Smooth muscle cell (in vitro differentiated cells): Measurements from ENCODE around the gene C1orf159. TPM values are rescaled to one million over a fixed set of nuclear protein-coding genes. Genes with fewer than 3 reads are reported as not detected.

Experiments
- DNase-seq: peaks from one replicate; lab custom pipeline; 2025; ENCODE audit not compliant: unreplicated experiment; lab: John Stamatoyannopoulos, UW
- H2AFZ ChIP-seq: fragments of 200-600 bp; sonication (generic); 2 replicates; pipeline ENCODE4 v1.6.0; 2016; ENCODE audit warnings: antibody characterized with exemption, low read depth, mild to moderate bottlenecking
- H3F3A ChIP-seq: fragments of 200-600 bp; sonication (generic); 2 replicates; pipeline ENCODE4 v1.6.0; 2017; ENCODE audit warnings: antibody characterized with exemption, low read depth
- H3K27ac ChIP-seq: fragments of 200-600 bp; sonication (generic); 2 replicates; pipeline ENCODE4 v1.5.1; 2016; ENCODE audit warnings: low read depth, mild to moderate bottlenecking
- H3K27me3 ChIP-seq: fragments of 200-600 bp; sonication (generic); 2 replicates; pipeline ENCODE4 v1.6.1; 2016; ENCODE audit warnings: low read depth, mild to moderate bottlenecking
- H3K36me3 ChIP-seq: fragments of 200-600 bp; sonication (generic); 2 replicates; pipeline ENCODE4 v1.5.1; 2016; ENCODE audit warnings: low read depth
- H3K4me1 ChIP-seq: fragments of 200-600 bp; sonication (generic); 2 replicates; pipeline ENCODE4 v1.5.1; 2016; ENCODE audit warnings: low read depth
- H3K4me2 ChIP-seq: fragments of 200-600 bp; sonication (generic); 2 replicates; pipeline ENCODE4 v1.6.0; 2016; ENCODE audit warnings: mild to moderate bottlenecking
- H3K4me3 ChIP-seq: fragments of 200-600 bp; sonication (generic); 2 replicates; pipeline ENCODE4 v1.5.1; 2016; ENCODE audit warnings: mild to moderate bottlenecking
- H3K79me2 ChIP-seq: fragments of 200-600 bp; sonication (generic); 2 replicates; pipeline ENCODE4 v1.6.0; 2016; ENCODE audit warnings: low read depth, mild to moderate bottlenecking
- H3K9ac ChIP-seq: fragments of 200-600 bp; sonication (generic); 2 replicates; pipeline ENCODE4 v1.6.0; 2016; ENCODE audit warnings: low read depth
- H3K9me3 ChIP-seq: fragments of 200-600 bp; sonication (generic); replicated peaks from 2 replicates; pipeline ENCODE4 v1.5.1; 2016; ENCODE audit warnings: low read depth
- H4K20me1 ChIP-seq: fragments of 200-600 bp; sonication (generic); 2 replicates; pipeline ENCODE4 v1.6.0; 2016; ENCODE audit warnings: low read depth
- WGBS: methylation state at CpG from one replicate; pipeline ENCODE4 v1.1.7; 2016; ENCODE audit warnings: low lambda C conversion rate; 5-methylcytosine and 5-hydroxymethylcytosine counted together
- polyA plus RNA-seq: library from polyadenylated mRNA; unstranded; fragments of >200 nt; fragmentation: Nextera tagmentation; extraction: Ambion mirVana; gene quantifications from 2 replicates; pipeline ENCODE4 v1.2.1, GENCODE V29; 2016
- total RNA-seq: library from RNA; depleted of rRNA; stranded (reverse); fragments of >200 nt; gene quantifications from 2 replicates; pipeline ENCODE4 v1.2.3, GENCODE V29; 2014
- TF ChIP-seq, protein P1 (sequence below): fragments of 200-600 bp; sonication (generic); IDR thresholded peaks from 2 replicates; pipeline ENCODE4 v1.5.1; 2017; ENCODE audit warnings: borderline replicate concordance, mild to moderate bottlenecking, antibody characterized with exemption; ENCODE audit not compliant: insufficient read depth, poor library complexity, severe bottlenecking

Gene C1orf159
- total and polyA plus RNA-seq, 2 experiments from 2014 or later, result 20.2 to 24.5 TPM

DNA sequence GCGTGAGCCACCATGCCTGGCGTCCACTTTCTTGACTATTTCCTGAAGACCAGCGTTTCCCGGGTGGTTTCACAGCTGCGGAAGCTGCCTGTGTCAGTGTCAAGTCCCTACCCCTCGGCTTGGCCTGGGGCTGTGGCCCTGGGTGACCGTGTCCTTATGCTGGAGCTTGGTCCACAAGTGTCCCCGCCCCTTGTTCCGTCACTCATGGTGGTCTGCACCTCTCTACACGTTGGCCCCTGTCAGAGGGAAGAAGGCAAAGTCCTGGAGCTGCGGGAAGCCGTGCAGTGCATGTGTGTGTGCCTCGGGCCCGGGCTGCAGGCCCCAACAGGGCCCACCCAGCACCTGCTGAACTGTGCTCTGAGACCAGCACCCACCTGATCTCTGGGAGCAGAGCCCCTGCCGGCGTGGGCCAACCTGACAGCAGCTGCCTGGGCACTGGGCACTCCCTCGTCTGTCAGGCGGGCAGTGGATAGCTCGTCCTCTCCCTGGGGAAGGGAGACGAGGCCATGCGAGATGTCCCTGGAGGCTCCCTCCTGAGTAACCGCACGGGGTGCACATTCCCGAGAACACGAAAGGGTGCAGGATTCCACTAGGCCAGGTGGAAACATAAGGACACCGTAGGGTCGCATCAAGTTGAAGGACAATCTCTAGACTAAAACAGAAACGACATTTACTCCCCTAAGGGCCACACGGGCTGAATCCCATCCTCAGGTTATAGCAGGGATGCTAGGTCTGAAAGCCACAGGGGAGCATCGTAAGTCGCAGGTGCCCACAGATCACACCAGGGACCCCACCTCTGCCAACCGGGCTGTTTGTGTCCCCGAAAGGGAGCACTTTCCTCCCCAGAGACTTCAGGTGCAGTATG, 2.4 kb upstream of the C1orf159 start:
- DNase-seq, result no peak
- H3K27me3 ChIP-seq, result no peaks in the 10 kb centered on the region
- H3F3A ChIP-seq, result no peaks in the 10 kb centered on the region
- H3K79me2 ChIP-seq, result peaks cover 8% of the 10 kb centered on the region
- H4K20me1 ChIP-seq, result no peaks in the 10 kb centered on the region
- 86% methylated on average over 33 of the region's 33 CpGs for WGBS
- H3K9me3 ChIP-seq, result no peaks in the 10 kb centered on the region
- TF ChIP-seq, protein P1, sequence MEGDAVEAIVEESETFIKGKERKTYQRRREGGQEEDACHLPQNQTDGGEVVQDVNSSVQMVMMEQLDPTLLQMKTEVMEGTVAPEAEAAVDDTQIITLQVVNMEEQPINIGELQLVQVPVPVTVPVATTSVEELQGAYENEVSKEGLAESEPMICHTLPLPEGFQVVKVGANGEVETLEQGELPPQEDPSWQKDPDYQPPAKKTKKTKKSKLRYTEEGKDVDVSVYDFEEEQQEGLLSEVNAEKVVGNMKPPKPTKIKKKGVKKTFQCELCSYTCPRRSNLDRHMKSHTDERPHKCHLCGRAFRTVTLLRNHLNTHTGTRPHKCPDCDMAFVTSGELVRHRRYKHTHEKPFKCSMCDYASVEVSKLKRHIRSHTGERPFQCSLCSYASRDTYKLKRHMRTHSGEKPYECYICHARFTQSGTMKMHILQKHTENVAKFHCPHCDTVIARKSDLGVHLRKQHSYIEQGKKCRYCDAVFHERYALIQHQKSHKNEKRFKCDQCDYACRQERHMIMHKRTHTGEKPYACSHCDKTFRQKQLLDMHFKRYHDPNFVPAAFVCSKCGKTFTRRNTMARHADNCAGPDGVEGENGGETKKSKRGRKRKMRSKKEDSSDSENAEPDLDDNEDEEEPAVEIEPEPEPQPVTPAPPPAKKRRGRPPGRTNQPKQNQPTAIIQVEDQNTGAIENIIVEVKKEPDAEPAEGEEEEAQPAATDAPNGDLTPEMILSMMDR, result no peak
- no peak overlapping the region for H2AFZ ChIP-seq
- no peak overlapping the region for H3K4me3 ChIP-seq
- no peak overlapping the region for H3K4me2 ChIP-seq
- no peak overlapping the region for H3K27ac ChIP-seq
- no peaks in the 10 kb centered on the region for H3K4me1 ChIP-seq
- H3K9ac ChIP-seq, result no peak overlapping the region
- H3K36me3 ChIP-seq, result no peaks in the 10 kb centered on the region

- peaks cover 8% of the 10 kb centered on the region for H3K79me2 ChIP-seq
- DNase-seq, result no peak
- TF ChIP-seq, protein P1, result no peak
- H3K9me3 ChIP-seq, result no peaks in the 10 kb centered on the region
- 92% methylated on average over 20 of the region's 20 CpGs for whole genome bisulfite sequencing
- no peak overlapping the region for H3K4me2 ChIP-seq
- no peaks in the 10 kb centered on the region for H4K20me1 ChIP-seq
- no peak overlapping the region for H2AFZ ChIP-seq
- no peak overlapping the region for H3K4me3 ChIP-seq
- H3K27me3 ChIP-seq, result no peaks in the 10 kb centered on the region
- no peak overlapping the region for H3K27ac ChIP-seq
- H3F3A ChIP-seq, result no peaks in the 10 kb centered on the region
- no peak overlapping the region for H3K9ac ChIP-seq
- no peaks in the 10 kb centered on the region for H3K36me3 ChIP-seq
- H3K4me1 ChIP-seq, result no peaks in the 10 kb centered on the region
Measured at GRCh38 chr1:1117469-1117831, 1.6 kb upstream of the C1orf159 start.

GRCh38 chr1:1116701-1117468, 996 bp upstream of the C1orf159 start:
- 21% methylated on average over 33 of the region's 47 CpGs for WGBS
- no peaks in the 10 kb centered on the region for H3K27me3 ChIP-seq

More at GRCh38 chr1:1116701-1117468, 996 bp upstream of the C1orf159 start:
- no peaks in the 10 kb centered on the region for H3K9me3 ChIP-seq
- H3K4me3 ChIP-seq, result peak overlapping the region; percentile 98
- H3K36me3 ChIP-seq, result no peaks in the 10 kb centered on the region
- H3F3A ChIP-seq, result no peaks in the 10 kb centered on the region
- H4K20me1 ChIP-seq, result no peaks in the 10 kb centered on the region
- H2AFZ ChIP-seq, result peak overlapping the region; percentile 77
- no peak overlapping the region for H3K27ac ChIP-seq
- peak; percentile 42 for DNase-seq
- peak overlapping the region; percentile 96 for H3K4me2 ChIP-seq
- TF ChIP-seq, protein P1, result no peak
- no peak overlapping the region for H3K9ac ChIP-seq
- H3K4me1 ChIP-seq, result no peaks in the 10 kb centered on the region
- peaks cover 8% of the 10 kb centered on the region for H3K79me2 ChIP-seq
